Ovary (tissue), 9 donors: ENCODE data around the gene HIPK2. TPM values are rescaled to one million over a fixed set of nuclear protein-coding genes. Genes with fewer than 3 reads are reported as not detected.
A peak's percentile ranks its signal among the peaks of the same experiment; 100 is the strongest.

Source experiments
- DNase-seq, 5 donors: peaks; one replicate each; pipeline ENCODE4 v3.0.0-alpha.2; 2019 to 2020
- H3K27ac ChIP-seq, 2 donors: fragments of 200-600 bp; one replicate each; pipeline versions ENCODE4 v1.5.1 to v1.8.0; 2019 to 2022
- H3K27me3 ChIP-seq: fragments of 200-600 bp; one replicate; pipeline ENCODE4 v1.8.0; 2022
- H3K36me3 ChIP-seq: fragments of 200-600 bp; sonication (generic); one replicate; pipeline ENCODE4 v1.5.1; 2019
- H3K4me1 ChIP-seq: one replicate; pipeline ENCODE4 v1.8.1; 2013; ENCODE audit warnings: mild to moderate bottlenecking, moderate library complexity; ENCODE audit not compliant: insufficient read depth
- H3K4me3 ChIP-seq: fragments of 200-600 bp; sonication (generic); one replicate; pipeline ENCODE4 v1.5.1; 2017
- H3K9me3 ChIP-seq, 2 donors: fragments of 200-600 bp in 1 of 2; sonication (generic) in 1 of 2; one replicate each; pipeline versions ENCODE4 v1.5.1 to v1.8.1; 2013 to 2019; ENCODE audit warnings: mild to moderate bottlenecking in 1 of 2, moderate library complexity in 1 of 2
- CTCF ChIP-seq, 3 donors: fragments of 450-650 bp in 2 of 3; fragments of 200-600 bp in 1 of 3; IDR thresholded peaks; one replicate each; pipeline versions ENCODE4 v1.5.1 to v1.8.0; 2016 to 2022; ENCODE audit warnings: antibody characterized with exemption in 3 of 3, mild to moderate bottlenecking in 1 of 3
- EP300 ChIP-seq: sonication (generic); formaldehyde crosslinking; IDR thresholded peaks from one replicate; pipeline ENCODE4 v1.6.1; 2017; ENCODE audit warnings: antibody characterized with exemption
- POLR2A ChIP-seq: fragments of 450-650 bp; IDR thresholded peaks from one replicate; pipeline ENCODE4 v1.6.1; 2017; ENCODE audit warnings: antibody characterized with exemption, mild to moderate bottlenecking, moderate library complexity
- WGBS, 3 donors: extraction: QIAGEN DNeasy Blood & Tissue Kit in 1 of 3; methylation state at CpG; one replicate each; pipeline versions ENCODE4 v1.1.5 to v1.1.7; 2013 to 2017; 5-methylcytosine and 5-hydroxymethylcytosine counted together
- intact Hi-C, 4 donors: fragments of 100-400 bp; cut with DNase I; formaldehyde crosslinking; loops; one replicate each; pipeline versions ENCODE4 v1.11.0 to v1.15.1; 2022 to 2023
- polyA plus RNA-seq, 2 donors: library from polyadenylated mRNA; stranded (reverse); fragments of 200-250 nt in 1 of 2; fragments of 350-450 nt in 1 of 2; fragmentation: Illumina TruSeq in 1 of 2; extraction: RNeasy Lipid Tissue Mini Kit (QIAGEN cat#74804) in 1 of 2; gene quantifications; one replicate each; pipeline ENCODE4 v1.2.3, GENCODE V29; 2013 to 2014
- total RNA-seq, 7 donors: library from RNA; depleted of rRNA in 2 of 7; stranded (reverse); fragments of >200 nt in 2 of 7; fragmentation: NEBNext Ultra II Directional in 3 of 7; extraction: Animal tissue kit (Norgen Biotek cat#: 25700) in 3 of 7; gene quantifications; one replicate each; pipeline versions ENCODE4 v1.1.0 to v1.2.4, GENCODE V29; 2016 to 2023
- donor health status: DM: no; HTN: no; CAD: no; lungs with moderate emphysema.
- donor health status: DM: no; HTN: no; CAD: no.
- donor health status: Bipolar disorder and iron deficiency.
- donor health status: DM: yes; HTN: yes; CAD: no.
- donor health status: DM: no; HTN: no; CAD: no.
- donor health status: DM: yes; HTN: yes; CAD: no.

Gene HIPK2
- total and polyA plus RNA-seq, 9 donors, result 7.3 to 38.4 (median 28.1) TPM

- WGBS, 3 donors, result 96 to 99% (median 99%) methylated on average over 3 of the region's 3 CpGs
- H3K36me3 ChIP-seq, result no peaks in the 10 kb centered on the region
- DNase-seq, result peak in 1 of 5 donors; percentile 1
These were observed 197.4 kb downstream of the HIPK2 start for GRCh38 chr7:139580435-139580834.

GRCh38 chr7:139576179-139576973 is 201.4 kb downstream of the HIPK2 start:
- Histone ChIP-seq H3K36me3 (no peaks in the 10 kb centered on the region), H3K9me3 (no peaks in the 10 kb centered on the region), H3K4me3 (no peak overlapping the region), H3K27me3 (no peaks in the 10 kb centered on the region), H3K27ac (no peak overlapping the region), H3K4me1 (no peaks in the 10 kb centered on the region)
- peak in 1 of 5 donors; percentile 5 for DNase-seq
- TF ChIP-seq POLR2A (no peak), CTCF (IDR thresholded peaks at IDR 0.05) (no peak), EP300 (no peak)
- WGBS, 3 donors, result 93 to 94% (median 93%) methylated on average over 11 of the region's 11 CpGs
- intact Hi-C loops, result no loop called here

More at GRCh38 chr7:139580435-139580834, 197.4 kb downstream of the HIPK2 start:
- intact Hi-C loops, result no loop called here
- Histone ChIP-seq H3K27ac (no peak overlapping the region), H3K9me3 (no peaks in the 10 kb centered on the region), H3K4me1 (no peaks in the 10 kb centered on the region), H3K27me3 (no peaks in the 10 kb centered on the region), H3K4me3 (no peak overlapping the region)
- TF ChIP-seq EP300, result no peak
- TF ChIP-seq POLR2A, result no peak
- TF ChIP-seq CTCF (IDR thresholded peaks at IDR 0.05), result no peak

- H3K4me1 ChIP-seq, result no peaks in the 10 kb centered on the region
- no peaks in the 10 kb centered on the region for H3K36me3 ChIP-seq
These were observed 202.5 kb downstream of the HIPK2 start for GRCh38 chr7:139575338-139575680.

GRCh38 chr7:139574618-139575337 is 203.0 kb downstream of the HIPK2 start:
- Histone ChIP-seq H3K4me1 (no peaks in the 10 kb centered on the region), H3K4me3 (no peak overlapping the region), H3K9me3 (no peaks in the 10 kb centered on the region), H3K27me3 (no peaks in the 10 kb centered on the region), H3K36me3 (no peaks in the 10 kb centered on the region), H3K27ac (no peak overlapping the region)
- intact Hi-C loops, result no loop called here
- TF ChIP-seq CTCF (IDR thresholded peaks at IDR 0.05) (no peak), EP300 (no peak), POLR2A (no peak)
- WGBS, 3 donors, result 90 to 93% (median 91%) methylated on average over 16 of the region's 16 CpGs
- DNase-seq, result no peak

More at GRCh38 chr7:139575338-139575680, 202.5 kb downstream of the HIPK2 start:
- DNase-seq, result no peak
- TF ChIP-seq CTCF (IDR thresholded peaks at IDR 0.05) (no peak), POLR2A (no peak), EP300 (no peak)
- H3K9me3 ChIP-seq, result no peaks in the 10 kb centered on the region
- no peaks in the 10 kb centered on the region for H3K27me3 ChIP-seq
- 90 to 92% (median 91%) methylated on average over 6 of the region's 6 CpGs for WGBS, 3 donors
- H3K27ac ChIP-seq, result no peak overlapping the region
- H3K4me3 ChIP-seq, result no peak overlapping the region
- intact Hi-C loops, result no loop called here
